GM12801 (cell line): Measurements from ENCODE around the gene CKB.

Experiments
- CTCF ChIP-seq: IDR thresholded peaks from one replicate; pipeline ENCODE4 v1.5.1; 2011; ENCODE audit warnings: control low read depth; ENCODE audit not compliant: insufficient read length; ENCODE audit errors: extremely low read depth

Gene CKB

GRCh38 chr14:103543721-103544387, 21.2 kb upstream of the CKB start:
- TF ChIP-seq CTCF = no peak

GRCh38 chr14:103543140-103543539, 20.5 kb upstream of the CKB start:
- no peak for TF ChIP-seq CTCF

GRCh38 chr14:103542605-103543088, 20.0 kb upstream of the CKB start:
- no peak for TF ChIP-seq CTCF

- TF ChIP-seq CTCF = no peak
These were observed 19.3 kb upstream of the CKB start for GRCh38 chr14:103541709-103542604.

- no peak for TF ChIP-seq CTCF
These were observed 18.4 kb upstream of the CKB start for GRCh38 chr14:103540821-103541708.

GRCh38 chr14:103539056-103539825, 16.6 kb upstream of the CKB start:
- no peak for TF ChIP-seq CTCF
